Mesodermal cell (in vitro differentiated cells): ENCODE data around the gene GOLGA7B.

Source experiments
- H3K27ac ChIP-seq: 2 replicates; pipeline ENCODE4 v1.7.0; 2013; ENCODE audit warnings: mild to moderate bottlenecking, low read depth, low read length, moderate library complexity; ENCODE audit not compliant: severe bottlenecking
- H3K36me3 ChIP-seq: 2 replicates; pipeline ENCODE4 v1.7.1; 2013; ENCODE audit warnings: mild to moderate bottlenecking, low read length, moderate library complexity; ENCODE audit not compliant: control insufficient read depth, insufficient read depth
- H3K4me1 ChIP-seq: one replicate; pipeline ENCODE4 v1.7.1; 2013; ENCODE audit warnings: mild to moderate bottlenecking, low read length; ENCODE audit not compliant: insufficient read depth, control insufficient read depth, poor library complexity, severe bottlenecking
- H3K4me3 ChIP-seq: 2 replicates; pipeline ENCODE4 v1.7.0; 2013; ENCODE audit warnings: low read length, control low read depth, mild to moderate bottlenecking; ENCODE audit not compliant: insufficient read depth, poor library complexity, severe bottlenecking; ENCODE audit errors: extremely low read depth
- H3K9me3 ChIP-seq: 2 replicates; pipeline ENCODE4 v1.7.1; 2013; ENCODE audit warnings: mild to moderate bottlenecking, low read length, moderate library complexity; ENCODE audit not compliant: control insufficient read depth
- WGBS, 2 experiments: methylation state at CpG; one replicate each; pipeline ENCODE4 v1.1.5; 2013; ENCODE audit warnings: missing lambda C conversion rate in 2 of 2; ENCODE audit not compliant: insufficient coverage in 2 of 2; 5-methylcytosine and 5-hydroxymethylcytosine counted together

GOLGA7B gene

GRCh38 chr10:97851341-97852001, 1.8 kb downstream of the GOLGA7B start:
- 86 to 93% methylated on average over 4 to 7 of the region's 7 CpGs for WGBS, 2 experiments
- Histone ChIP-seq H3K4me3 (no peak overlapping the region), H3K27ac (no peak overlapping the region), H3K36me3 (no peaks in the 10 kb centered on the region), H3K9me3 (no peaks in the 10 kb centered on the region), H3K4me1 (peaks cover 2% of the 10 kb centered on the region)

DNA sequence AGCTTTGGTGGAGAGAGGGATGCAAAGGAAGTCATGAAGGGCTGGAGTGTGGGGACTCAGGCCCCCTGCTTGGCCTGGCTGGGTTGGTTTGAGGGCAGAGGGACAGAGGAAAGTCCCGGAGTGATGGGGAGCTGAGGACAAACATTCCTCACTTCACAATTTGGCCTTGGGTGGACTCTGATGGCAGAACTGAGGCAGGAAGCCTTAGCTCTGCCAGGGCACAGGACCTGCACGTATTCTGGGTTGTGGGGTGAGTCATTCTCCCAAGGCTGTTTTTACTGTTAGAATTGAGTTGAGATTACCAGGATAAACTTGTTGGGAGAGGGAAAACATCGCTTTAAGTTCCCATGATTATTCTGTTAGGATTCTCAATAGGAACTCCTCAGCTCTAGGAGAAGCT, 2.6 kb downstream of the GOLGA7B start:
- 68 to 100% methylated on average over 1 to 2 of the region's 3 CpGs for WGBS, 2 experiments
- peaks cover 2% of the 10 kb centered on the region for H3K4me1 ChIP-seq
- H3K9me3 ChIP-seq, result no peaks in the 10 kb centered on the region
- H3K27ac ChIP-seq, result no peak overlapping the region
- no peaks in the 10 kb centered on the region for H3K36me3 ChIP-seq
- H3K4me3 ChIP-seq, result no peak overlapping the region

GRCh38 chr10:97852840-97853405, 3.3 kb downstream of the GOLGA7B start:
- Histone ChIP-seq H3K4me1 (peaks cover 2% of the 10 kb centered on the region), H3K27ac (no peak overlapping the region), H3K36me3 (no peaks in the 10 kb centered on the region), H3K4me3 (no peak overlapping the region), H3K9me3 (no peaks in the 10 kb centered on the region)
- 82 to 85% methylated on average over 2 to 4 of the region's 4 CpGs for WGBS, 2 experiments

- Histone ChIP-seq H3K4me1 (peaks cover 5% of the 10 kb centered on the region), H3K36me3 (no peaks in the 10 kb centered on the region), H3K9me3 (no peaks in the 10 kb centered on the region), H3K4me3 (no peak overlapping the region), H3K27ac (no peak overlapping the region)
- 100% methylated on average over 1 of the region's 3 CpGs for WGBS, 2 experiments
These were observed 5.1 kb downstream of the GOLGA7B start for GRCh38 chr10:97854743-97855142.

DNA sequence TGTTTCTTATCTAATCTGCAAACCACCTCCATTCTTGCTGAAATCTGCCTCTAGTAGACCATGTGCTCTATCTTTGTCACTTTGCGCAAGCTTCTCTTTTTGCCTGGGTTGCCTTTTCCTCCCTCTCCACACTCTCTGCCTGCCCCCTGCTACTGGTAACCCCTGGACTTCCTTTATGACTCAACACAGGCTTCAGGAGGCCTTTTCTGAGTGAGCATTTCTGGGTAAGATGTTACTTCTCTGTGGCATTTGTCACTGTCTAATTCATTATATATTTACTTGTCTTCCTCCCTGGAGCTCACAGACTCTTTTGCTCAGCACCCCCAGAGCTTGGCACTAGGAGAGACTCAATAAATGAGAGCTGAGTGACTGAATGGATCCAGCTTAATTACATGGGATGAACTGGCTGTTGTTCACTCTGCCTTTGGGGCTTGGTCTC, 8.4 kb downstream of the GOLGA7B start:
- H3K9me3 ChIP-seq, result no peaks in the 10 kb centered on the region
- no peak overlapping the region for H3K27ac ChIP-seq
- no peaks in the 10 kb centered on the region for H3K36me3 ChIP-seq
- H3K4me1 ChIP-seq, result peaks cover 13% of the 10 kb centered on the region
- 33 to 75% methylated on average over 1 of the region's 1 CpG for WGBS, 2 experiments
- H3K4me3 ChIP-seq, result no peak overlapping the region

DNA sequence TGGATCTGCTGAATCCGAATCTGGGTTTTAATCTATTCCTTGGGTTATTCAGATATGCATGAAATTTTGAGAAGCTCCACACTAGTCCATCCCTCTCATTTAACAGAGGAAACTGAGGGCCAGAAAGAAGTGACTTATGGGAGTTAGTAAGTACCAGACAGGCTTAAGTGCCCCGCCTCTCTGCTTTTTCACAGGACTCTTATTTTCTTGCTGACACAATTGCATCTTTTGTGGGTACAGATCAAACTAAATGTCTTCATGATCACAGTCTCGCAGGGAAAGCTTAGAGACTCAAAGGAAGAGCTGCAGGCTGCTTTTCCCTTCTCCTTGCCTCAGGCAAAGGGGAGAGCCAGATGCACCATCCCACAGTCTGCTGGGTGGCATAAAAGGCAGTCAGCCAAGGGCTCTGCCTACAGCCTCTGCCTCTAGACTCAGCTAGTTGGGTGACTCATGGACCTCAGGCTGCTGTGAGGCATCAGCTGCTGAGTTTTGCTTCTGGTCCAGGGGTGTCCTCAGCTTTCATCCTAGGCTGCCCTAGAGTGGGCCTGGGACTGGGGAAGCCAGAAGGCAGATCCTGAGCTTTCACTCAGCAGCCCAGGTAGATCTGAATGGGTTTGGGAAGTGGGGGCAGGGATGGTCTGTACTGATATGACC, 11.6 kb downstream of the GOLGA7B start:
- WGBS, 2 experiments, result 59 to 86% methylated on average over 2 to 3 of the region's 3 CpGs
- H3K4me3 ChIP-seq, result no peak overlapping the region
- H3K27ac ChIP-seq, result no peak overlapping the region

DNA sequence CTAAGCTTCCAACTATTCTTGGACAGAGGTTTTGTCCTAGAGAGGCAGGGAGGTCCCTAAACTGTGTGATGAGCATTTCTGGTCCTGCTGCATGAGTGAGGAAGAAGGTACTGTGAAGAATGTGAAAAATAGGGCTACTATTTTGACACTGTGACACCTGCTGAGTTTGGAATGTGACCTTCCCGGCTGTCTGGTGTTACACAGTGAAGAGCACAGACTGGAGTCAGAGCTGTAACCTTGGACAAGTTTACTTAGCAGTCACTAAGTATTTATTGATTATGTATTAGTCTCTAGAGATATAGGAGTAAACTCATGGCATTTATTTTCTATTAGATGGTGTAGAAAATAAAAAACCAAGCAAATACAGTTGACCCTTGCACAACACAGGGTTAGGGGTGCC, 12.3 kb downstream of the GOLGA7B start:
- H3K4me3 ChIP-seq, result no peak overlapping the region
- no peak overlapping the region for H3K27ac ChIP-seq
- H3K36me3 ChIP-seq, result no peaks in the 10 kb centered on the region
- 0% methylated on average over 1 of the region's 1 CpG for WGBS, 2 experiments
- H3K9me3 ChIP-seq, result no peaks in the 10 kb centered on the region
- H3K4me1 ChIP-seq, result peaks cover 13% of the 10 kb centered on the region

More for the DNA sequence above, 11.6 kb downstream of the GOLGA7B start:
- Histone ChIP-seq H3K36me3 (no peaks in the 10 kb centered on the region), H3K9me3 (no peaks in the 10 kb centered on the region), H3K4me1 (peaks cover 13% of the 10 kb centered on the region)

DNA sequence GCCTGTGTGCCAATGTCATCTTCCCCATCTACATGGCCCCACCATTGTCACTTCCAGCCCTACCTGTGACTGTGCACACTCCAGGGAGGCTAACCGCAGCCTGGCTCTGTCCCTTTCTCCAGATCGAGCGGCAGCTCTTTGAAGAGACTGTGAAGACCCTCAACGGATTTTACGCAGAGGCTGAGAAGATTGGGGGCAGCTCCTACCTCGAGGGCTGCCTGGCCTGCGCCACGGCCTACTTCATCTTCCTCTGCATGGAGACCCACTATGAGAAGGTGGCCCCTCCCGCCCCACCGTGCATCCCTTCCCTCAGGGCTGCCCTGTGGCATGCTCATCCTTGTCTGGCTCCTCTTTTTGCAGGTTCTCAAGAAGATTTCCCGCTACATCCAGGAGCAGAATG, 14.2 kb downstream of the GOLGA7B start:
- Histone ChIP-seq H3K27ac (no peak overlapping the region), H3K9me3 (no peaks in the 10 kb centered on the region), H3K4me1 (peaks cover 10% of the 10 kb centered on the region), H3K36me3 (no peaks in the 10 kb centered on the region), H3K4me3 (no peak overlapping the region)
- whole genome bisulfite sequencing, 2 experiments, result 96 to 97% methylated on average over 11 of the region's 11 CpGs

- 85 to 92% methylated on average over 11 to 14 of the region's 18 CpGs for WGBS, 2 experiments
- Histone ChIP-seq H3K4me3 (no peak overlapping the region), H3K36me3 (no peaks in the 10 kb centered on the region), H3K9me3 (no peaks in the 10 kb centered on the region), H3K4me1 (peaks cover 17% of the 10 kb centered on the region), H3K27ac (no peak overlapping the region)
These were observed 15.8 kb downstream of the GOLGA7B start for GRCh38 chr10:97865488-97865887.

GRCh38 chr10:97866524-97867219, 17.0 kb downstream of the GOLGA7B start:
- Histone ChIP-seq H3K36me3 (no peaks in the 10 kb centered on the region), H3K27ac (no peak overlapping the region), H3K4me3 (no peak overlapping the region), H3K4me1 (peaks cover 12% of the 10 kb centered on the region), H3K9me3 (no peaks in the 10 kb centered on the region)
- 92 to 93% methylated on average over 7 to 8 of the region's 10 CpGs for WGBS, 2 experiments
